Measurements from ENCODE around the gene FBXO2. TPM values are rescaled to one million over a fixed set of nuclear protein-coding genes. Genes with fewer than 3 reads are reported as not detected.

Gene FBXO2
- total RNA-seq, 1 experiment from 2014 or later, result 81.1 TPM

- Histone ChIP-seq H4K20me1 (ENCODE audit: insufficient read depth) (no peaks in the 10 kb centered on the region), H3K4me2 (ENCODE audit: low read length) (no peak overlapping the region), H3K9ac (ENCODE audit: low read length) (no peak overlapping the region), H3K9me3 (ENCODE audit: control insufficient read depth in 1 of 2, insufficient read depth in 1 of 2, low read depth in 1 of 2, low read length in 2 of 2) (no peaks in the 10 kb centered on the region), H3K4me1 (ENCODE audit: control insufficient read depth in 1 of 2, insufficient read depth in 2 of 2, low read length in 2 of 2) (no peaks in the 10 kb centered on the region), H3K27me3 (ENCODE audit: insufficient read depth, low read length) (no peaks in the 10 kb centered on the region), H2AFZ (ENCODE audit: low read depth, low read length, poor library complexity, severe bottlenecking) (no peak overlapping the region), H3K9me2 (ENCODE audit: insufficient read depth) (no peaks in the 10 kb centered on the region), H3K79me2 (ENCODE audit: insufficient read depth, low read length) (no peaks in the 10 kb centered on the region), H3K27ac (ENCODE audit: low read depth, low read length) (no peak overlapping the region), H3K36me3 (ENCODE audit: control insufficient read depth in 1 of 2, insufficient read depth in 2 of 2, low read length in 2 of 2) (no peaks in the 10 kb centered on the region), H3K4me3 (replicated peaks in 1 of 2; ENCODE audit: low read depth in 1 of 2, low read length in 2 of 2) (no peak overlapping the region)
- CTCF ChIA-PET, result no interaction called here
- intact Hi-C loops (cut with micrococcal nuclease), result no loop called here
- BruUV-seq (replicated peaks), result no TSS peak
- no peak for DNase-seq (ENCODE audit: low read depth, low spot score)
- POLR2A ChIA-PET, result no interaction called here
- RAD21 ChIA-PET (ENCODE audit: low non-redundant PET in 1 of 2, low total read pairs in 2 of 2, uncharacterized antibody in 2 of 2, unreplicated experiment in 2 of 2), result no interaction called here
- no peak for ATAC-seq
- TF ChIP-seq SRF (IDR thresholded peaks at IDR 0.05; ENCODE audit: low read depth), result no peak
- TF ChIP-seq JUND (IDR thresholded peaks at IDR 0.05), result no peak
Measured at GRCh38 chr1:11602424-11602823, 51.8 kb downstream of the FBXO2 start.

GRCh38 chr1:11600836-11601235 is 53.4 kb downstream of the FBXO2 start:
- no peak overlapping the region for H3K4me3 ChIP-seq (replicated peaks in 1 of 2; ENCODE audit: low read depth in 1 of 2, low read length in 2 of 2)
- TF ChIP-seq MAX (IDR thresholded peaks at IDR 0.05) (no peak), ATF3 (IDR thresholded peaks at IDR 0.05) (no peak), SP1 (IDR thresholded peaks at IDR 0.05; ENCODE audit: low read depth) (no peak), YY1 (IDR thresholded peaks at IDR 0.05; ENCODE audit: extremely low read depth, insufficient replicate concordance, low read depth, low read length) (no peak), EGR1 (IDR thresholded peaks at IDR 0.05; ENCODE audit: low read depth) (no peak), SIN3A (IDR thresholded peaks at IDR 0.05; ENCODE audit: low read depth) (no peak), RAD21 (IDR thresholded peaks at IDR 0.05; ENCODE audit: low read depth) (no peak), ELF1 (IDR thresholded peaks at IDR 0.05; ENCODE audit: borderline replicate concordance, low read depth) (no peak)
- no peaks in the 10 kb centered on the region for H4K20me1 ChIP-seq (ENCODE audit: insufficient read depth)
- no peaks in the 10 kb centered on the region for H3K9me2 ChIP-seq (ENCODE audit: insufficient read depth)
- no TSS peak for BruUV-seq (replicated peaks)
- ChIA-PET POLR2A (no interaction called here), RAD21 (ENCODE audit: low non-redundant PET in 1 of 2, low total read pairs in 2 of 2, uncharacterized antibody in 2 of 2, unreplicated experiment in 2 of 2) (no interaction called here), CTCF (no interaction called here)
- no peak overlapping the region for H3K4me2 ChIP-seq (ENCODE audit: low read length)
- H3K27me3 ChIP-seq (ENCODE audit: insufficient read depth, low read length), result no peaks in the 10 kb centered on the region
- no peak overlapping the region for H3K27ac ChIP-seq (ENCODE audit: low read depth, low read length)
- no peaks in the 10 kb centered on the region for H3K79me2 ChIP-seq (ENCODE audit: insufficient read depth, low read length)
- H3K4me1 ChIP-seq (ENCODE audit: control insufficient read depth in 1 of 2, insufficient read depth in 2 of 2, low read length in 2 of 2), result no peaks in the 10 kb centered on the region
- H2AFZ ChIP-seq (ENCODE audit: low read depth, low read length, poor library complexity, severe bottlenecking), result no peak overlapping the region
- no peak overlapping the region for H3K9ac ChIP-seq (ENCODE audit: low read length)
- ATAC-seq (no peak), DNase-seq (ENCODE audit: low read depth, low spot score) (no peak)
- H3K36me3 ChIP-seq (ENCODE audit: control insufficient read depth in 1 of 2, insufficient read depth in 2 of 2, low read length in 2 of 2), result no peaks in the 10 kb centered on the region
- H3K9me3 ChIP-seq (ENCODE audit: control insufficient read depth in 1 of 2, insufficient read depth in 1 of 2, low read depth in 1 of 2, low read length in 2 of 2), result no peaks in the 10 kb centered on the region
- intact Hi-C loops (cut with micrococcal nuclease), result no loop called here
